ENCODE results near the gene CFDP1. TPM values are rescaled to one million over a fixed set of nuclear protein-coding genes. Genes with fewer than 3 reads are reported as not detected.
A peak's percentile ranks its signal among the peaks of the same experiment; 100 is the strongest.

CFDP1 gene
- total RNA-seq, 1 experiment from 2014 or later: 52.6 TPM

- Histone ChIP-seq H3K36me3 (ENCODE audit: low read depth) (no peaks in the 10 kb centered on the region; the same call in 1 of the 2 replicates), H3K4me2 (0 out of 2 replicates have a peak overlapping the region, but pooled peaks have one; percentile 42), H3F3A (ENCODE audit: insufficient read depth, low read depth) (peaks cover 25% of the 10 kb centered on the region), H3K9me3 (ENCODE audit: insufficient read depth, low read depth) (no peaks in the 10 kb centered on the region), H3K27me3 (ENCODE audit: insufficient read depth, low read depth) (no peaks in the 10 kb centered on the region), H4K20me1 (ENCODE audit: insufficient read depth) (no peaks in the 10 kb centered on the region), H3K4me1 (replicated peaks; ENCODE audit: insufficient read depth) (peaks cover 31% of the 10 kb centered on the region), H2AFZ (no peak overlapping the region), H3K79me2 (ENCODE audit: low read depth) (no peaks in the 10 kb centered on the region), H3K9me2 (ENCODE audit: insufficient read depth) (no peaks in the 10 kb centered on the region), H3K4me3 (no peak overlapping the region), H3K27ac (peak overlapping the region; percentile 50)
- ChIA-PET CTCF (interaction anchor here (0.6 kb wide), 1 partner anchor 219 kb away, joined by 3 read pairs; no protein-coding TSS in a partner anchor), POLR2A (ENCODE audit: unreplicated experiment) (no interaction called here)
- DNase-seq: no peak
- intact Hi-C loops (cut with micrococcal nuclease; ENCODE audit: unreplicated experiment): no loop called here
- TF ChIP-seq EZH2 (IDR thresholded peaks at IDR 0.05; ENCODE audit: low read depth): no peak
- TF ChIP-seq, protein P1, sequence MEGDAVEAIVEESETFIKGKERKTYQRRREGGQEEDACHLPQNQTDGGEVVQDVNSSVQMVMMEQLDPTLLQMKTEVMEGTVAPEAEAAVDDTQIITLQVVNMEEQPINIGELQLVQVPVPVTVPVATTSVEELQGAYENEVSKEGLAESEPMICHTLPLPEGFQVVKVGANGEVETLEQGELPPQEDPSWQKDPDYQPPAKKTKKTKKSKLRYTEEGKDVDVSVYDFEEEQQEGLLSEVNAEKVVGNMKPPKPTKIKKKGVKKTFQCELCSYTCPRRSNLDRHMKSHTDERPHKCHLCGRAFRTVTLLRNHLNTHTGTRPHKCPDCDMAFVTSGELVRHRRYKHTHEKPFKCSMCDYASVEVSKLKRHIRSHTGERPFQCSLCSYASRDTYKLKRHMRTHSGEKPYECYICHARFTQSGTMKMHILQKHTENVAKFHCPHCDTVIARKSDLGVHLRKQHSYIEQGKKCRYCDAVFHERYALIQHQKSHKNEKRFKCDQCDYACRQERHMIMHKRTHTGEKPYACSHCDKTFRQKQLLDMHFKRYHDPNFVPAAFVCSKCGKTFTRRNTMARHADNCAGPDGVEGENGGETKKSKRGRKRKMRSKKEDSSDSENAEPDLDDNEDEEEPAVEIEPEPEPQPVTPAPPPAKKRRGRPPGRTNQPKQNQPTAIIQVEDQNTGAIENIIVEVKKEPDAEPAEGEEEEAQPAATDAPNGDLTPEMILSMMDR (conservative IDR thresholded peaks at IDR 0.05): no peak
- no TSS peak for BruUV-seq (replicated peaks)
Measured at GRCh38 chr16:75343286-75343685, 90.0 kb downstream of the CFDP1 start.

- Histone ChIP-seq H3K79me2 (ENCODE audit: low read depth) (no peaks in the 10 kb centered on the region), H3K4me1 (replicated peaks; ENCODE audit: insufficient read depth) (peaks cover 31% of the 10 kb centered on the region), H4K20me1 (ENCODE audit: insufficient read depth) (no peaks in the 10 kb centered on the region), H3F3A (ENCODE audit: insufficient read depth, low read depth) (peaks cover 25% of the 10 kb centered on the region), H3K4me2 (peak overlapping the region; percentile 42), H3K4me3 (no peak overlapping the region), H3K27me3 (ENCODE audit: insufficient read depth, low read depth) (no peaks in the 10 kb centered on the region), H3K27ac (peak overlapping the region; percentile 50), H2AFZ (no peak overlapping the region), H3K9me3 (ENCODE audit: insufficient read depth, low read depth) (no peaks in the 10 kb centered on the region), H3K36me3 (ENCODE audit: low read depth) (no peaks in the 10 kb centered on the region; the same call in 1 of the 2 replicates), H3K9me2 (ENCODE audit: insufficient read depth) (no peaks in the 10 kb centered on the region)
- ChIA-PET CTCF (no interaction called here), POLR2A (ENCODE audit: unreplicated experiment) (interaction anchor here (0.6 kb wide), 1 partner anchor 305 kb away, joined by 3 read pairs; the partner anchor contains the start of genes KARS1 and TERF2IP)
- no TSS peak for BruUV-seq (replicated peaks)
- no peak for TF ChIP-seq EZH2 (IDR thresholded peaks at IDR 0.05; ENCODE audit: low read depth)
- TF ChIP-seq, protein P1 (conservative IDR thresholded peaks at IDR 0.05): no peak
- peak; percentile 12 to 77 for DNase-seq
- intact Hi-C loops (cut with micrococcal nuclease; ENCODE audit: unreplicated experiment): no loop called here
Measured at GRCh38 chr16:75342308-75342811, 90.9 kb downstream of the CFDP1 start.

DNA sequence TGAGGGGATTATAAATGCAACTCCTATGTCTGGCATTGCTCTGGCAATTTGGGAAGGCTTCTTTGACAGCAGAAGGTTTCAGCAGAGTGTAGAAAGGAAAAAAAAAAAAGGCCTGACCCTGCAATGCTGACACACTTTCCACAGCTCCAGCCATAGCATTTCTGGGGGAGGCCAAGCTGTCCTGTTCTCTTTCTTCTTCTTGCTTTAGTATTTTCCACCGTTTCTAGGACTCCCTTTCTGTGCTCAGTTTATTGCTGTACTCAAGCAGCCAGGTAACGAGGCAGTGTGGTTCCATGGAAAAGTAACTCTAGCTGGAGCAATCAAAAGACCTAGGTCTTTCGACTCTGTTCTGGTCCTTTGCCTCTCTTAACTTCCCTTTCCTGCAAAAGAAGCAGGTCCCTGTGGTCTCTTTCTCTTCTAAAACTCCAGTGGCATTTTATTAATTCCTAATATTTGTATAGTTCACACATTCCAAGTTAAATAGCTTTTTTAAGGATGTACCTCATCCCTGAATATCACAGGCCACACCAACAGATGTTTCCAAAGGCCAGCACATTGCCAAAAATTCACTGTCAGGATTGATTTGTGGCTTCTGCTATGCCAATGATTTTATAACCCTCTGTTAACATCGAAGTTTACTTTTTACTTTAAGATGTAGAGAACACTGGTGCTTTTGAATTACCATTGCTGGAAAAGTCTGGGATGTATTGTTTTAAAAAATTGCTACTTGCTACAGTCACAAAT is 91.6 kb downstream of the CFDP1 start:
- Histone ChIP-seq H3K27me3 (ENCODE audit: insufficient read depth, low read depth) (no peaks in the 10 kb centered on the region), H3K4me3 (no peak overlapping the region), H2AFZ (no peak overlapping the region), H3K27ac (peak overlapping the region; percentile 50), H3K9me2 (ENCODE audit: insufficient read depth) (no peaks in the 10 kb centered on the region), H3K9me3 (ENCODE audit: insufficient read depth, low read depth) (no peaks in the 10 kb centered on the region), H3K36me3 (ENCODE audit: low read depth) (no peaks in the 10 kb centered on the region; the same call in 1 of the 2 replicates), H3F3A (ENCODE audit: insufficient read depth, low read depth) (peaks cover 25% of the 10 kb centered on the region), H3K4me1 (replicated peaks; ENCODE audit: insufficient read depth) (peaks cover 29% of the 10 kb centered on the region), H3K79me2 (ENCODE audit: low read depth) (no peaks in the 10 kb centered on the region), H4K20me1 (ENCODE audit: insufficient read depth) (no peaks in the 10 kb centered on the region), H3K4me2 (peak overlapping the region; percentile 42)
- no peak for DNase-seq
- POLR2A ChIA-PET (ENCODE audit: unreplicated experiment): interaction anchor here (0.6 kb wide), 1 partner anchor 306 kb away, joined by 3 read pairs; the partner anchor contains the start of genes KARS1 and TERF2IP
- TF ChIP-seq, protein P1 (conservative IDR thresholded peaks at IDR 0.05): no peak
- no peak for TF ChIP-seq EZH2 (IDR thresholded peaks at IDR 0.05; ENCODE audit: low read depth)
- intact Hi-C loops (cut with micrococcal nuclease; ENCODE audit: unreplicated experiment): no loop called here
- CTCF ChIA-PET: no interaction called here
- BruUV-seq (replicated peaks): no TSS peak

Data from PC-9 (cell line).